ENCODE measurements around the gene CGGBP1.
A peak's percentile ranks its signal among the peaks of the same experiment; 100 is the strongest.

The CGGBP1 gene

GRCh38 chr3:88005066-88005465 lies 53.7 kb downstream of the CGGBP1 start:
- H3K56ac ChIP-seq (ENCODE audit: low read length): no peak overlapping the region
- H3K18ac ChIP-seq (ENCODE audit: low read length): no peak overlapping the region
- H3K23ac ChIP-seq (ENCODE audit: low read length): no peak overlapping the region
- no peaks in the 10 kb centered on the region for H3K79me2 ChIP-seq (ENCODE audit: control insufficient read depth, insufficient read depth, low read length)
- DNase-seq: peak; percentile 26
- no peak overlapping the region for H3K9ac ChIP-seq (ENCODE audit: low read length)
- H3K4me3 ChIP-seq (ENCODE audit: low read length): no peak overlapping the region
- no peak overlapping the region for H2BK5ac ChIP-seq (ENCODE audit: low read length)
- H3K4me2 ChIP-seq (ENCODE audit: low read length): no peak overlapping the region
- H3K4me1 ChIP-seq (ENCODE audit: control insufficient read depth, low read depth, low read length): no peaks in the 10 kb centered on the region
- no peak overlapping the region for H2BK15ac ChIP-seq (replicated peaks; ENCODE audit: low read depth)
- no CpG with 5 or more reads among the region's 2 CpGs for WGBS (ENCODE audit: extremely low coverage, insufficient coverage, low lambda C conversion rate)
- no peak overlapping the region for H3K4ac ChIP-seq (ENCODE audit: low read depth, low read length)
- no peak overlapping the region for H4K5ac ChIP-seq (ENCODE audit: low read length)
- no peak overlapping the region for H2BK120ac ChIP-seq (ENCODE audit: low read depth, low read length)
- H3K36me3 ChIP-seq (ENCODE audit: control insufficient read depth, insufficient read depth, low read length): no peaks in the 10 kb centered on the region
- H3K79me1 ChIP-seq (ENCODE audit: low read length): no peaks in the 10 kb centered on the region
- no peak overlapping the region for H4K8ac ChIP-seq (ENCODE audit: low read depth, low read length)
- no peaks in the 10 kb centered on the region for H3K27me3 ChIP-seq (ENCODE audit: insufficient read depth, low read length, poor library complexity)
- no peak overlapping the region for H2AK5ac ChIP-seq (ENCODE audit: low read length)
- no peak overlapping the region for H3K27ac ChIP-seq (ENCODE audit: low read depth, low read length)

DNA sequence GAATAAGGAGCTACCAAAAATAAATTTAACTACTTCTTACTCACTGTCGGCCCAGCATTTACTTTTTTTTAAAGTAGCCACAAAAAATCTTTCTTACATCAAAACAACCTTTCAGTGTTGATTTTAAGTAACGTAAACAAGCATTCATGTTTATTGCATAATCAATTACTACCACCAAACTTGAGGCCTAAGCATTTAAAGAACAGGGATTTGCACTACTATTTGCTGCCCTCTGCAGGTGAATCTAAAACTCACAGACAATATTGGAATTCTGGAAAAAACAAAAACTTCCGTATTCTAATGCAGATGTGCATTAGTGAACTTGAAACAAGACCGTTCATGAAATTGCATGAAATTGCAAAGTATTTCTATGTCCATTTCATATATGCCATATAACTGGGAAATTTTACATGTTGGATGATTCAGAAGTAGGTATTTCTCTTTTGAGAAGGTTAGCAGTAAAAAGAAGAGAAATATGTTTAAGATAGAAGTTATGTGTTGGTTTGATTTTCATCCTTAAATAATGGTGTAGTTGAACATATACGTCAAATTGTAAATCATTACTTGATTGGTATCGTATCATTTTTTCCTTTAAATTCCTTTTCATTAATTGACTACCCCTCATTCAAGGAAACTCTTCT lies 55.6 kb downstream of the CGGBP1 start:
- no peak overlapping the region for H3K4ac ChIP-seq (ENCODE audit: low read depth, low read length)
- H3K9ac ChIP-seq (ENCODE audit: low read length): no peak overlapping the region
- H3K27me3 ChIP-seq (ENCODE audit: insufficient read depth, low read length, poor library complexity): no peaks in the 10 kb centered on the region
- no peak overlapping the region for H3K56ac ChIP-seq (ENCODE audit: low read length)
- no peak overlapping the region for H3K23ac ChIP-seq (ENCODE audit: low read length)
- no peaks in the 10 kb centered on the region for H3K36me3 ChIP-seq (ENCODE audit: control insufficient read depth, insufficient read depth, low read length)
- DNase-seq: peak; percentile 53
- H4K8ac ChIP-seq (ENCODE audit: low read depth, low read length): no peak overlapping the region
- H3K79me2 ChIP-seq (ENCODE audit: control insufficient read depth, insufficient read depth, low read length): no peaks in the 10 kb centered on the region
- no peak overlapping the region for H2BK15ac ChIP-seq (replicated peaks; ENCODE audit: low read depth)
- H3K18ac ChIP-seq (ENCODE audit: low read length): no peak overlapping the region
- H3K27ac ChIP-seq (ENCODE audit: low read depth, low read length): no peak overlapping the region
- H3K79me1 ChIP-seq (ENCODE audit: low read length): no peaks in the 10 kb centered on the region
- H4K5ac ChIP-seq (ENCODE audit: low read length): no peak overlapping the region
- no peak overlapping the region for H3K4me2 ChIP-seq (ENCODE audit: low read length)
- 100% methylated on average over 3 of the region's 6 CpGs for WGBS (ENCODE audit: extremely low coverage, insufficient coverage, low lambda C conversion rate)
- no peak overlapping the region for H2AK5ac ChIP-seq (ENCODE audit: low read length)
- H3K4me1 ChIP-seq (ENCODE audit: control insufficient read depth, low read depth, low read length): no peaks in the 10 kb centered on the region
- H3K4me3 ChIP-seq (ENCODE audit: low read length): no peak overlapping the region
- H2BK5ac ChIP-seq (ENCODE audit: low read length): no peak overlapping the region
- H2BK120ac ChIP-seq (ENCODE audit: low read depth, low read length): no peak overlapping the region

- H2BK5ac ChIP-seq (ENCODE audit: low read length): no peak overlapping the region
- H3K23ac ChIP-seq (ENCODE audit: low read length): no peak overlapping the region
- no peak overlapping the region for H3K56ac ChIP-seq (ENCODE audit: low read length)
- H3K18ac ChIP-seq (ENCODE audit: low read length): no peak overlapping the region
- no peak overlapping the region for H2BK120ac ChIP-seq (ENCODE audit: low read depth, low read length)
- no peaks in the 10 kb centered on the region for H3K36me3 ChIP-seq (ENCODE audit: control insufficient read depth, insufficient read depth, low read length)
- H2BK15ac ChIP-seq (replicated peaks; ENCODE audit: low read depth): no peak overlapping the region
- H2AK5ac ChIP-seq (ENCODE audit: low read length): no peak overlapping the region
- no CpG with 5 or more reads among the region's 3 CpGs for WGBS (ENCODE audit: extremely low coverage, insufficient coverage, low lambda C conversion rate)
- no peaks in the 10 kb centered on the region for H3K79me1 ChIP-seq (ENCODE audit: low read length)
- H3K9ac ChIP-seq (ENCODE audit: low read length): no peak overlapping the region
- no peak overlapping the region for H3K27ac ChIP-seq (ENCODE audit: low read depth, low read length)
- no peak overlapping the region for H4K5ac ChIP-seq (ENCODE audit: low read length)
- no peak overlapping the region for H4K8ac ChIP-seq (ENCODE audit: low read depth, low read length)
- no peaks in the 10 kb centered on the region for H3K4me1 ChIP-seq (ENCODE audit: control insufficient read depth, low read depth, low read length)
- no peaks in the 10 kb centered on the region for H3K27me3 ChIP-seq (ENCODE audit: insufficient read depth, low read length, poor library complexity)
- H3K4ac ChIP-seq (ENCODE audit: low read depth, low read length): no peak overlapping the region
- no peak overlapping the region for H3K4me2 ChIP-seq (ENCODE audit: low read length)
- H3K79me2 ChIP-seq (ENCODE audit: control insufficient read depth, insufficient read depth, low read length): no peaks in the 10 kb centered on the region
- H3K4me3 ChIP-seq (ENCODE audit: low read length): no peak overlapping the region
- DNase-seq: no peak
Observed at GRCh38 chr3:88002448-88002847, 56.4 kb downstream of the CGGBP1 start.

Data from mesendoderm (in vitro differentiated cells).